Measurements from ENCODE around the gene CCDC71L.

Gene CCDC71L

GRCh38 chr7:106611911-106612310 is 49.0 kb downstream of the CCDC71L start:
- no peak overlapping the region for H3K4me3 ChIP-seq (ENCODE audit: low read depth, low read length)
- DNase-seq (ENCODE audit: low read depth) = no peak
- TF ChIP-seq CTCF (conservative IDR thresholded peaks at IDR 0.05; ENCODE audit: low read depth, low read length) = no peak

- TF ChIP-seq CTCF (conservative IDR thresholded peaks at IDR 0.05; ENCODE audit: low read depth, low read length) = no peak
- H3K4me3 ChIP-seq (ENCODE audit: low read depth, low read length) = no peak overlapping the region
These were observed 49.7 kb downstream of the CCDC71L start for GRCh38 chr7:106610996-106611886.

GRCh38 chr7:106609416-106609815 is 51.5 kb downstream of the CCDC71L start:
- no peak overlapping the region for H3K4me3 ChIP-seq (ENCODE audit: low read depth, low read length)
- DNase-seq (ENCODE audit: low read depth) = peak; percentile 91
- TF ChIP-seq CTCF (conservative IDR thresholded peaks at IDR 0.05; ENCODE audit: low read depth, low read length) = no peak

More at GRCh38 chr7:106610996-106611886, 49.7 kb downstream of the CCDC71L start:
- DNase-seq (ENCODE audit: low read depth) = peak; percentile 41

GRCh38 chr7:106608661-106609060 is 52.3 kb downstream of the CCDC71L start:
- no peak overlapping the region for H3K4me3 ChIP-seq (ENCODE audit: low read depth, low read length)
- no peak for DNase-seq (ENCODE audit: low read depth)
- TF ChIP-seq CTCF (conservative IDR thresholded peaks at IDR 0.05; ENCODE audit: low read depth, low read length) = no peak
